DND-41 (cell line): ENCODE measurements around the gene HECW1.

Experiments
- EZH2 ChIP-seq: IDR thresholded peaks from 3 replicates; pipeline ENCODE4 v1.6.1; 2012; ENCODE audit warnings: borderline replicate concordance, low read depth, mild to moderate bottlenecking, moderate library complexity, low read length, inconsistent platforms; ENCODE audit not compliant: severe bottlenecking
- TF ChIP-seq, protein P1 (sequence below): IDR thresholded peaks from 2 replicates; pipeline ENCODE4 v1.5.1; 2012; ENCODE audit warnings: borderline replicate concordance, low read length, moderate library complexity, mild to moderate bottlenecking; ENCODE audit not compliant: poor library complexity, severe bottlenecking; ENCODE audit errors: extremely low read depth

DNA sequence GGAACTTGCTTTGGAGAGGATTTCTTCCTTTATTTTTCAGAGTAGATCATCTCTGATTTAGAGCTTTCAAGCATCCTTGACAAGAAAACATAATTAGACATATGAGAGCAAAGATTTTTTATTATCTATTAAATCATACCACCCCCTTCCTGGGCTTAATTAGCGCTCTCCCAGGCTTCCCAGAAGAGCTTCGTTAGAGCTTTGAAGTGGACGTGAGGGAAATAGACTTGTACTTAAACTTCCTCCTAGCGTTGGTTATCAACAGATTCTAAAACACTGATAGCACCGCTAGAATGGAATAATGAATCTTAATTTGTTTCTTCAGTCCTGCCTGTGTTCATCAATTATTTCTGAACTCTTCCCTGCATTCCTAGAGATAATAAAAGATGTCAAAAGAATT is 296.5 kb downstream of the HECW1 start:
- TF ChIP-seq, protein P1, sequence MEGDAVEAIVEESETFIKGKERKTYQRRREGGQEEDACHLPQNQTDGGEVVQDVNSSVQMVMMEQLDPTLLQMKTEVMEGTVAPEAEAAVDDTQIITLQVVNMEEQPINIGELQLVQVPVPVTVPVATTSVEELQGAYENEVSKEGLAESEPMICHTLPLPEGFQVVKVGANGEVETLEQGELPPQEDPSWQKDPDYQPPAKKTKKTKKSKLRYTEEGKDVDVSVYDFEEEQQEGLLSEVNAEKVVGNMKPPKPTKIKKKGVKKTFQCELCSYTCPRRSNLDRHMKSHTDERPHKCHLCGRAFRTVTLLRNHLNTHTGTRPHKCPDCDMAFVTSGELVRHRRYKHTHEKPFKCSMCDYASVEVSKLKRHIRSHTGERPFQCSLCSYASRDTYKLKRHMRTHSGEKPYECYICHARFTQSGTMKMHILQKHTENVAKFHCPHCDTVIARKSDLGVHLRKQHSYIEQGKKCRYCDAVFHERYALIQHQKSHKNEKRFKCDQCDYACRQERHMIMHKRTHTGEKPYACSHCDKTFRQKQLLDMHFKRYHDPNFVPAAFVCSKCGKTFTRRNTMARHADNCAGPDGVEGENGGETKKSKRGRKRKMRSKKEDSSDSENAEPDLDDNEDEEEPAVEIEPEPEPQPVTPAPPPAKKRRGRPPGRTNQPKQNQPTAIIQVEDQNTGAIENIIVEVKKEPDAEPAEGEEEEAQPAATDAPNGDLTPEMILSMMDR = no peak
- TF ChIP-seq EZH2 = no peak
